Measurements from ENCODE around the gene NELFCD.
"Not testable (repeated sequence)": the region's sequence is repeated elsewhere in the genome, so short reads cannot be mapped to it uniquely, and the experiment has no call there.

The NELFCD gene

GRCh38 chr20:59010995-59011873 is 30.2 kb downstream of the NELFCD start:
- no peak for DNase-seq

GRCh38 chr20:59011874-59012157 is 30.8 kb downstream of the NELFCD start:
- DNase-seq = not testable (repeated sequence)

GRCh38 chr20:59013031-59013951 is 32.2 kb downstream of the NELFCD start:
- DNase-seq = no peak

- DNase-seq = peak in 1 of 2 donors; percentile 17
Measured at GRCh38 chr20:59013959-59014608, 33.0 kb downstream of the NELFCD start.

- no peak for DNase-seq
Measured at GRCh38 chr20:59014680-59015389, 33.8 kb downstream of the NELFCD start.

GRCh38 chr20:59015411-59015810 is 34.4 kb downstream of the NELFCD start:
- DNase-seq = no peak

- DNase-seq = no peak
Measured at GRCh38 chr20:59015812-59016711, 35.0 kb downstream of the NELFCD start.

- peak; percentile 28 to 36 for DNase-seq
Measured at GRCh38 chr20:59016795-59017492, 35.9 kb downstream of the NELFCD start.

GRCh38 chr20:59017493-59018231 is 36.6 kb downstream of the NELFCD start:
- no peak for DNase-seq

GRCh38 chr20:59018817-59019216 is 37.8 kb downstream of the NELFCD start:
- no peak for DNase-seq

- DNase-seq = no peak
Measured at GRCh38 chr20:59019217-59019616, 38.2 kb downstream of the NELFCD start, which contains the start of gene TUBB1. TUBB1 (plus strand) TSS chr20:59019429; CDS start chr20:59019523, 94 bp downstream.

- no peak for DNase-seq
Measured at GRCh38 chr20:59020938-59021551, 40.0 kb downstream of the NELFCD start.

- no peak for DNase-seq
Measured at GRCh38 chr20:59022754-59023153, 41.7 kb downstream of the NELFCD start.

- DNase-seq = no peak
Measured at GRCh38 chr20:59023616-59024015, 42.6 kb downstream of the NELFCD start.

- no peak for DNase-seq
Measured at GRCh38 chr20:59024111-59024530, 43.1 kb downstream of the NELFCD start.

GRCh38 chr20:59025086-59025485 is 44.0 kb downstream of the NELFCD start:
- DNase-seq = no peak

- no peak for DNase-seq
Measured at GRCh38 chr20:59025511-59025910, 44.5 kb downstream of the NELFCD start.

- DNase-seq = no peak
Measured at GRCh38 chr20:59026904-59027740, 46.1 kb downstream of the NELFCD start.

Data from activated CD4-positive, alpha-beta T cell treated with anti-CD3 and anti-CD28 coated beads for 4 hours (primary cell).